ENCODE results near the gene HDAC10. TPM values are rescaled to one million over a fixed set of nuclear protein-coding genes. Genes with fewer than 3 reads are reported as not detected.

Gene HDAC10
- total and polyA plus RNA-seq, 3 experiments from 2014 or later: 7.5 to 44.7 (median 42.5) TPM

- Mint-ChIP-seq H3K4me3 (peak overlapping the region; percentile 81 to 90 (median 86)), H3K27me3 (no peaks in the 10 kb centered on the region), H3K4me1 (peaks cover 17 to 42% (median 30%) of the 10 kb centered on the region in 3 donors), H3K36me3 (peaks cover 0 to 45% (median 4%) of the 10 kb centered on the region in 3 donors), H3K9me3 (no peaks in the 10 kb centered on the region), H3K27ac (peak overlapping the region; percentile 58 to 91 (median 79))
- peaks cover 7% of the 10 kb centered on the region for H3K36me3 ChIP-seq (ENCODE audit: insufficient read depth, low read length)
- no peak overlapping the region for H3K27ac ChIP-seq (ENCODE audit: low read depth, low read length)
- H3K9me3 ChIP-seq (ENCODE audit: low read length): no peaks in the 10 kb centered on the region
- ChIA-PET POLR2A (interaction anchor here (0.7 to 1.5 kb wide), 3 partner anchors 10 to 306 kb away, joined by 3 to 4 read pairs (median 3); partner anchors contain the start of genes LMF2 and NCAPH2), CTCF (interaction anchor here (1.3 to 1.4 kb wide), 2 partner anchors 26 to 52 kb away, joined by 3 read pairs; no protein-coding TSS in a partner anchor)
- no peak for DNase-seq
- peak overlapping the region; percentile 28 for H3K4me3 ChIP-seq (ENCODE audit: low read length)
- peaks cover 23% of the 10 kb centered on the region for H3K4me1 ChIP-seq (ENCODE audit: insufficient read depth, low read length)
- no peaks in the 10 kb centered on the region for H3K27me3 ChIP-seq (ENCODE audit: insufficient read depth, low read length, poor library complexity, severe bottlenecking)
Observed at GRCh38 chr22:50201191-50202129, 49.6 kb downstream of the HDAC10 start.

GRCh38 chr22:50200461-50201190 lies 50.4 kb downstream of the HDAC10 start, which contains the start of gene SELENOO:
SELENOO (plus strand) TSS chr22:50201011; CDS start chr22:50201037, 26 bp downstream.
- peak within 1 kb of the TSS; percentile 45 for H3K4me3 ChIP-seq (ENCODE audit: low read length)
- Mint-ChIP-seq H3K36me3 (peaks cover 0 to 46% (median 4%) of the 10 kb centered on the region in 3 donors), H3K9me3 (no peaks in the 10 kb centered on the region), H3K27me3 (no peaks in the 10 kb centered on the region), H3K4me3 (peak within 1 kb of the TSS; percentile 81 to 90 (median 86)), H3K4me1 (peaks cover 17 to 40% (median 30%) of the 10 kb centered on the region in 3 donors), H3K27ac (peak within 1 kb of the TSS; percentile 41 to 91 (median 79))
- no peaks in the 10 kb centered on the region for H3K27me3 ChIP-seq (ENCODE audit: insufficient read depth, low read length, poor library complexity, severe bottlenecking)
- peak; percentile 85 to 89 (median 87) for DNase-seq
- no peaks in the 10 kb centered on the region for H3K9me3 ChIP-seq (ENCODE audit: low read length)
- ChIA-PET POLR2A (interaction anchor here (0.7 to 1.0 kb wide), 3 partner anchors 9 to 11 kb away, joined by 3 to 4 read pairs (median 4); no protein-coding TSS in a partner anchor), CTCF (no interaction called here)
- H3K4me1 ChIP-seq (ENCODE audit: insufficient read depth, low read length): peaks cover 23% of the 10 kb centered on the region
- peaks cover 3% of the 10 kb centered on the region for H3K36me3 ChIP-seq (ENCODE audit: insufficient read depth, low read length)
- peak within 1 kb of the TSS; percentile 69 for H3K27ac ChIP-seq (ENCODE audit: low read depth, low read length)

- H3K9me3 Mint-ChIP-seq: no peaks in the 10 kb centered on the region
- no peaks in the 10 kb centered on the region for H3K9me3 ChIP-seq (ENCODE audit: low read length)
- H3K27me3 ChIP-seq (ENCODE audit: insufficient read depth, low read length, poor library complexity, severe bottlenecking): no peaks in the 10 kb centered on the region
- DNase-seq: no peak
- H3K27me3 Mint-ChIP-seq: no peaks in the 10 kb centered on the region
- H3K27ac Mint-ChIP-seq: peak overlapping the region in 7 of 8 donors; percentile 34 to 89 (median 57)
- H3K4me1 ChIP-seq (ENCODE audit: insufficient read depth, low read length): peaks cover 23% of the 10 kb centered on the region
- POLR2A ChIA-PET: interaction anchor here (1.0 kb wide), 1 partner anchor 8 kb away, joined by 4 read pairs; no protein-coding TSS in a partner anchor
- CTCF ChIA-PET: no interaction called here
- H3K27ac ChIP-seq (ENCODE audit: low read depth, low read length): peak overlapping the region; percentile 69
- H3K36me3 Mint-ChIP-seq: peaks cover 0 to 48% (median 2%) of the 10 kb centered on the region in 3 donors
- H3K36me3 ChIP-seq (ENCODE audit: insufficient read depth, low read length): peaks cover 3% of the 10 kb centered on the region
- peak overlapping the region; percentile 48 to 85 (median 62) for H3K4me3 Mint-ChIP-seq
- peaks cover 15 to 36% (median 26%) of the 10 kb centered on the region in 3 donors for H3K4me1 Mint-ChIP-seq
- H3K4me3 ChIP-seq (ENCODE audit: low read length): peak overlapping the region; percentile 45
Observed at GRCh38 chr22:50199829-50200460, 51.1 kb downstream of the HDAC10 start.

GRCh38 chr22:50199251-50199721 lies 51.8 kb downstream of the HDAC10 start:
- peaks cover 12 to 30% (median 22%) of the 10 kb centered on the region in 3 donors for H3K4me1 Mint-ChIP-seq
- H3K27ac Mint-ChIP-seq: peak overlapping the region in 6 of 8 donors; percentile 34 to 89 (median 69)
- no peaks in the 10 kb centered on the region for H3K27me3 ChIP-seq (ENCODE audit: insufficient read depth, low read length, poor library complexity, severe bottlenecking)
- peaks cover 23% of the 10 kb centered on the region for H3K4me1 ChIP-seq (ENCODE audit: insufficient read depth, low read length)
- H3K4me3 ChIP-seq (ENCODE audit: low read length): no peak overlapping the region
- H3K9me3 Mint-ChIP-seq: no peaks in the 10 kb centered on the region
- H3K4me3 Mint-ChIP-seq: peak overlapping the region in 6 of 7 donors; percentile 60 to 85 (median 65)
- H3K27me3 Mint-ChIP-seq: no peaks in the 10 kb centered on the region
- no peak overlapping the region for H3K27ac ChIP-seq (ENCODE audit: low read depth, low read length)
- DNase-seq: no peak
- H3K36me3 ChIP-seq (ENCODE audit: insufficient read depth, low read length): peaks cover 6% of the 10 kb centered on the region
- ChIA-PET POLR2A (interaction anchor here (1.0 kb wide), 1 partner anchor 8 kb away, joined by 4 read pairs; no protein-coding TSS in a partner anchor), CTCF (no interaction called here)
- H3K9me3 ChIP-seq (ENCODE audit: low read length): no peaks in the 10 kb centered on the region
- peaks cover 0 to 46% (median 0%) of the 10 kb centered on the region in 3 donors for H3K36me3 Mint-ChIP-seq

GRCh38 chr22:50198624-50199017 lies 52.4 kb downstream of the HDAC10 start:
- peak overlapping the region in 1 of 7 donors; percentile 65 for H3K4me3 Mint-ChIP-seq
- H3K27ac Mint-ChIP-seq: peak overlapping the region in 2 of 8 donors; percentile 5 to 36
- no peaks in the 10 kb centered on the region for H3K27me3 Mint-ChIP-seq
- H3K9me3 ChIP-seq (ENCODE audit: low read length): no peaks in the 10 kb centered on the region
- H3K9me3 Mint-ChIP-seq: no peaks in the 10 kb centered on the region
- no peak overlapping the region for H3K4me3 ChIP-seq (ENCODE audit: low read length)
- H3K36me3 ChIP-seq (ENCODE audit: insufficient read depth, low read length): peaks cover 7% of the 10 kb centered on the region
- ChIA-PET POLR2A (no interaction called here), CTCF (no interaction called here)
- H3K27ac ChIP-seq (ENCODE audit: low read depth, low read length): no peak overlapping the region
- peaks cover 26% of the 10 kb centered on the region for H3K4me1 ChIP-seq (ENCODE audit: insufficient read depth, low read length)
- peaks cover 9 to 26% (median 18%) of the 10 kb centered on the region in 3 donors for H3K4me1 Mint-ChIP-seq
- DNase-seq: no peak
- H3K27me3 ChIP-seq (ENCODE audit: insufficient read depth, low read length, poor library complexity, severe bottlenecking): no peaks in the 10 kb centered on the region
- H3K36me3 Mint-ChIP-seq: peaks cover 0 to 47% (median 0%) of the 10 kb centered on the region in 3 donors

GRCh38 chr22:50197856-50198623 lies 53.0 kb downstream of the HDAC10 start:
- Mint-ChIP-seq H3K36me3 (peaks cover 0 to 41% (median 0%) of the 10 kb centered on the region in 3 donors), H3K9me3 (no peaks in the 10 kb centered on the region)
- CTCF ChIA-PET: interaction anchor here (1.5 kb wide), 1 partner anchor 11 kb away, joined by 6 read pairs; no protein-coding TSS in a partner anchor

More at GRCh38 chr22:50197856-50198623, 53.0 kb downstream of the HDAC10 start:
- H3K27me3 Mint-ChIP-seq: no peaks in the 10 kb centered on the region
- Histone ChIP-seq H3K27ac (ENCODE audit: low read depth, low read length) (no peak overlapping the region), H3K4me3 (ENCODE audit: low read length) (no peak overlapping the region), H3K36me3 (ENCODE audit: insufficient read depth, low read length) (peaks cover 7% of the 10 kb centered on the region), H3K4me1 (ENCODE audit: insufficient read depth, low read length) (peaks cover 29% of the 10 kb centered on the region), H3K27me3 (ENCODE audit: insufficient read depth, low read length, poor library complexity, severe bottlenecking) (no peaks in the 10 kb centered on the region), H3K9me3 (ENCODE audit: low read length) (no peaks in the 10 kb centered on the region)
- peaks cover 9 to 22% (median 13%) of the 10 kb centered on the region in 3 donors for H3K4me1 Mint-ChIP-seq
- POLR2A ChIA-PET: no interaction called here
- no peak overlapping the region for H3K27ac Mint-ChIP-seq
- peak overlapping the region in 1 of 7 donors; percentile 34 for H3K4me3 Mint-ChIP-seq
- no peak for DNase-seq
